Right atrium auricular region (tissue), 2 donors: ENCODE data around the gene ALG2. TPM values are rescaled to one million over a fixed set of nuclear protein-coding genes. Genes with fewer than 3 reads are reported as not detected.

Experiments used
- DNase-seq: peaks from one replicate; pipeline ENCODE4 v3.0.0-alpha.2; 2019; ENCODE audit warnings: low spot score
- H3K27ac ChIP-seq, 2 donors: fragments of 200-600 bp; sonication (generic); 1 replicate in 1 of 2; 2 replicates in 1 of 2; pipeline ENCODE4 v1.5.1; 2016 to 2019
- H3K27me3 ChIP-seq, 2 donors: fragments of 200-600 bp; sonication (generic); one replicate each; pipeline versions ENCODE4 v1.5.1 to v1.6.0; 2017 to 2019
- H3K36me3 ChIP-seq: fragments of 200-600 bp; sonication (generic); one replicate; pipeline ENCODE4 v1.5.1; 2016
- H3K4me1 ChIP-seq, 2 donors: fragments of 200-600 bp; sonication (generic); one replicate each; pipeline versions ENCODE4 v1.5.1 to v1.6.0; 2017 to 2019
- H3K4me3 ChIP-seq, 2 donors: fragments of 200-600 bp; sonication (generic); 1 replicate in 1 of 2; 2 replicates in 1 of 2; pipeline ENCODE4 v1.5.1; 2017 to 2019; ENCODE audit warnings: mild to moderate bottlenecking in 1 of 2, moderate library complexity in 1 of 2
- H3K9me3 ChIP-seq, 2 donors: fragments of 200-600 bp; sonication (generic); one replicate each; pipeline ENCODE4 v1.5.1; 2019
- total RNA-seq, 2 donors: library from RNA; depleted of rRNA; stranded (reverse); fragments of >200 nt; gene quantifications; one replicate each; pipeline ENCODE4 v1.1.0, GENCODE V29; 2016
- TF ChIP-seq, protein P1 (sequence below), 2 donors: fragments of 200-600 bp; sonication (generic); IDR thresholded peaks; one replicate each; pipeline ENCODE4 v1.5.1; 2019; ENCODE audit warnings: antibody characterized with exemption in 2 of 2

ALG2 gene
- total RNA-seq, 2 donors from 2014 or later, result 21.6 to 26.2 TPM

DNA sequence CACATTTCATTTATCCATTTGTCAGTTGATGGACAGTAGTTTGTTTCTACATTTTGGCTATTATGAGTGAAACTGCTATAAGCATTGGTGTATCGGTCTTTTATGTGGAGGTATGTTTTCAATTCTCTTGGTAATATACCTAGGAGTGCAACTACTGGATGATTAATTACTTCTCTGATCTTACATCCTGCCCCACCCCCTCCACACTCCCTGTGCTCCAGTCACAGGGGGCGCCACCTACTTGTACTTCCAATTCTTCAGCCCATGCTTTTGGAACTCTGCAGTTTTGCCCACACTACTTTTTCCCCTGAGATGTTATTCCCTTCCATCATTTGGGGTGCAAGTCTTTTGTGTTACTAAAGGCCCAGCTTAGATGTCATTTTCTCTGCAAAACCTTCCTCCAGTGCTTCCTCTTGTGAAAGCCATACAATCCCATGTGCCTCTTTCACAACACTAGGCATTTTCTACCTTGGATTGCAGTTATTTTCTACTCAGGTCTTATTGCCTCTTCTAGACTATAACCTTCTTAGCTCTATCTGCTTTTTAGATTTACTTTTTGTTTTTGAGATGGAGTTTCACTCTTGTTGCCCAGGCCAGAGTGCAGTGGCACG is 42.4 kb upstream of the ALG2 start:
- no peak overlapping the region for H3K4me3 ChIP-seq

DNA sequence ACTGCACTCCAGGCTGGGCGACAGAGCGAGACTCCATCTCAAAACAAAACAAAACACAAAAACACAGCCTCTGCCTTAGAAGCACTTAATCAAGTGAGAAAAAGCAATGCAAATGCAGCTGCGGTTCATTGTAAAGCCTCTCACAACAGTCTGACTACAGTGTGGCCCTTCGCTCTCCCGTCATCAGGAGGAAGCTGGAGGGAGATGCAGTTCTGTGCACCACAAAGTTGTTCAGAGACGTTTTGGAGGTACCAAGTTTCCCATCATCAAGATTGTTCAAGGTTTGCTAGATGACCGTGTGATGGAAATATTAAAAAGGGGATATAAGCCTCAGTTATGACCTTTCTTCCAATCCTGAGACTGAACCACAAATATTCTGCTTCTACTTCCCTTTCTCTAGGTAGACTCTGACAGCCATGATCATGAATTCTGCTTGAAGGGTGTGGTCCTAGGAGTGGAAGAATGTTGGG is 41.2 kb upstream of the ALG2 start:
- no peak for DNase-seq
- Histone ChIP-seq H3K36me3 (no peaks in the 10 kb centered on the region), H3K4me1 (peaks cover 0 to 19% of the 10 kb centered on the region in 2 donors), H3K4me3 (no peak overlapping the region), H3K27ac (no peak overlapping the region), H3K9me3 (no peaks in the 10 kb centered on the region), H3K27me3 (no peaks in the 10 kb centered on the region)
- TF ChIP-seq, protein P1, sequence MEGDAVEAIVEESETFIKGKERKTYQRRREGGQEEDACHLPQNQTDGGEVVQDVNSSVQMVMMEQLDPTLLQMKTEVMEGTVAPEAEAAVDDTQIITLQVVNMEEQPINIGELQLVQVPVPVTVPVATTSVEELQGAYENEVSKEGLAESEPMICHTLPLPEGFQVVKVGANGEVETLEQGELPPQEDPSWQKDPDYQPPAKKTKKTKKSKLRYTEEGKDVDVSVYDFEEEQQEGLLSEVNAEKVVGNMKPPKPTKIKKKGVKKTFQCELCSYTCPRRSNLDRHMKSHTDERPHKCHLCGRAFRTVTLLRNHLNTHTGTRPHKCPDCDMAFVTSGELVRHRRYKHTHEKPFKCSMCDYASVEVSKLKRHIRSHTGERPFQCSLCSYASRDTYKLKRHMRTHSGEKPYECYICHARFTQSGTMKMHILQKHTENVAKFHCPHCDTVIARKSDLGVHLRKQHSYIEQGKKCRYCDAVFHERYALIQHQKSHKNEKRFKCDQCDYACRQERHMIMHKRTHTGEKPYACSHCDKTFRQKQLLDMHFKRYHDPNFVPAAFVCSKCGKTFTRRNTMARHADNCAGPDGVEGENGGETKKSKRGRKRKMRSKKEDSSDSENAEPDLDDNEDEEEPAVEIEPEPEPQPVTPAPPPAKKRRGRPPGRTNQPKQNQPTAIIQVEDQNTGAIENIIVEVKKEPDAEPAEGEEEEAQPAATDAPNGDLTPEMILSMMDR (IDR thresholded peaks at IDR 0.05), result no peak

More for the DNA sequence above, 42.4 kb upstream of the ALG2 start:
- Histone ChIP-seq H3K36me3 (no peaks in the 10 kb centered on the region), H3K9me3 (no peaks in the 10 kb centered on the region), H3K27ac (no peak overlapping the region), H3K27me3 (no peaks in the 10 kb centered on the region), H3K4me1 (peaks cover 0 to 8% of the 10 kb centered on the region in 2 donors)
- DNase-seq, result no peak
- TF ChIP-seq, protein P1 (IDR thresholded peaks at IDR 0.05), result peak in 1 of 2 donors; percentile 25

DNA sequence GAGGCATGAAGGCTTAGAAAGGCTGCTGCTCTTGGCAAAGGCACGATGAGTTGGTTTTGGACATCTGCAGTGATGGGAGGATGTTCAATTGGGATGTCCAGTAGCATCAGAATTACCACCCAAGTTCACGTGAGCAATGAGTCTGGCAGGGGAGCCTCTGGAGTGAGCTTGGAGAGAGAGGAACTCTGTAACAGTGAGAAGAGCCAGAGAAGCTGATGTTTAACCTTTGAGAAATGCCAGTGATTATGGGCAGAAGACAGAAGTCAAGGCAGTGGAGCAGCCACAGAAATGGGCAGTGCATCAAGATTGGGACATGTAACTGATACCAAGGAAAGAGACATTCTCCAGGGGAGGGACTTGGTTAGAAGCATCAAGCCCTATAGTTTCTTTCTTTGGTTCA is 40.2 kb upstream of the ALG2 start:
- H3K36me3 ChIP-seq, result no peaks in the 10 kb centered on the region
- no peak overlapping the region for H3K27ac ChIP-seq
- H3K27me3 ChIP-seq, result no peaks in the 10 kb centered on the region
- H3K9me3 ChIP-seq, result no peaks in the 10 kb centered on the region
- H3K4me1 ChIP-seq, result peaks cover 0 to 24% of the 10 kb centered on the region in 2 donors
- no peak for DNase-seq
- TF ChIP-seq, protein P1 (IDR thresholded peaks at IDR 0.05), result no peak
- H3K4me3 ChIP-seq, result no peak overlapping the region

DNA sequence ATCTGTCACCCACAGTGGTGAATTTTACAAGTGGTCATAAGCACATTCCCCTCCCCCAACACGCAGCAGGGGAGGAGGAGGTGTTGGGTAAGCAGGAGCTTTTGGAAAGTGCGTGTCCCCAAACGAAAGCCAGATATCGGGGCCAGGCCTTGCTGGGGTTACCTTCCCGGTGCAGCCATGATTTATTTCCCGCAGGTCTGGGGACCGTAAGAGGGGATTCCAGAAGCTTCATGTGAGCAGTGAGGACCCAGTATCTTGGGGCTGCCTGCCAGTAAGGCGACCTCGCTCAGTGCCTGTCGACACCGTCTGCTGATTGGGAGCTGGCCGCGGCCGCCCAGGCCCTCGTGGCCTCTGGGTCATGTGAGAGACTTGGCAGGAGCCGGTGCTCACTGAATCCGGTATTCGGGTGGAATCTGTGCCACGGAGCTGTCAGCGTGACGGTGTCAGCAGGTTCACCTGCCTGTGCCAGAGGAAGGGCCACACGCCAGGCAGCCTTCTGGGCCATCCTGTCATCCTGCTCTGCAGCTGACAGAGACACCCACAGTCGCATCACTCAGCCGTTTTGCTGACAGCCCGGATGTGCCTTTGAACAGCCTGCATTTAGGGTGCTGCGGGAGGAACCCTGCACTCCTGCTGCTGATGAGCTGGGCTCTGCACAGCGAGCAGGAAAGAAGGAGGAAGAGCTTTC is 37.6 kb upstream of the ALG2 start:
- peak overlapping the region; percentile 71 to 84 for H3K27ac ChIP-seq
- no peaks in the 10 kb centered on the region for H3K9me3 ChIP-seq
- H3K27me3 ChIP-seq, result no peaks in the 10 kb centered on the region
- H3K4me1 ChIP-seq, result peaks cover 0 to 29% of the 10 kb centered on the region in 2 donors
- H3K36me3 ChIP-seq, result no peaks in the 10 kb centered on the region
- H3K4me3 ChIP-seq, result peak overlapping the region; percentile 23 to 40
- DNase-seq, result peak; percentile 90
- TF ChIP-seq, protein P1 (IDR thresholded peaks at IDR 0.05), result no peak

DNA sequence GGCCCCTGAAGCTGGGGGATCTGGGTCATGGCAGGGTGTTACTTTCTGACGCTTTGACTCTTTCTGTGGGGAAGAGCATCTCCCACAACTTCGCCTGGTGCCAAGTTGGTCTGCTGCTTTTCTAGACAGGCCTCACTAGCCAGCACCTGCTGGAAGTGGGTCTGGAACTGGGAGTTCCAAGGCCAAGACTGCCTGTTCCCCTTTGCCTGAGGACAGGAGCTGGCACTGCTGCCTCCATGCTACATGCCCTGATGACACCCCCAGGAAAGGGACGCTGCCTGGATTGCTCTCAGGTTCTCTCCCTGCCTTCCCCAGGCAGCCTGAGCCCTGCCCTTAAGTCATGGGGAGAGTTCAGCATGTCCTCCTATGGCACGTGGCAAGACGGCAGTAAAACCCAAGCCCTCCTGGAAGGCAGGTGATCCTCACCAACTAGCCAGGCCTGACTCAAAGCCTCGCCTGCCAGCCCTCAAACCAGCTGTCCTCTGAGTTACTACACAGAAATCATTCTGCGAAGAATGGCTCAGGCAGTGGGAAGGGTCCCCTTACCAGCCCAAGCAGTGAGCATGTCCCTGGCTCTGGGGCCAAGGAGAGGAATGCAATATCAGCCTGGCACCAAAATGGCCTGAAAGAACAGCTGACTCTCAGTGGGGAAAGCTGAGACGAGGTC is 36.1 kb upstream of the ALG2 start:
- H3K27ac ChIP-seq, result peak overlapping the region; percentile 71 to 84
- no peaks in the 10 kb centered on the region for H3K27me3 ChIP-seq
- no peaks in the 10 kb centered on the region for H3K36me3 ChIP-seq
- peaks cover 0 to 29% of the 10 kb centered on the region in 2 donors for H3K4me1 ChIP-seq
- no peak overlapping the region for H3K4me3 ChIP-seq
- no peak for DNase-seq
- H3K9me3 ChIP-seq, result no peaks in the 10 kb centered on the region
- TF ChIP-seq, protein P1 (IDR thresholded peaks at IDR 0.05), result no peak
